K562 (cell line): ENCODE results near the gene HPSE2. TPM values are rescaled to one million over a fixed set of nuclear protein-coding genes. Genes with fewer than 3 reads are reported as not detected.

ENCODE experiments used
- ATAC-seq: fragments of 200-7000 bp; cut with Tn5 transposase; 3 replicates; pipeline ENCODE4 v1.9.1; 2020; ENCODE audit warnings: moderate library complexity
- BruUV-seq: library from RNA; stranded (reverse); fragments of 400-500 nt; replicated peaks from 2 replicates; lab custom pipeline; 2021; lab: Mats Ljungman, UMichigan
- CTCF ChIA-PET: fragments of 300-600 bp; formaldehyde crosslinking; extraction: SDS; loops from one replicate; lab custom pipeline; 2021; ENCODE audit warnings: low intra/inter-chr PET ratio; lab: Yijun Ruan, JAX
- POLR2A ChIA-PET: fragments of 300-600, 350-650 bp; sonication (Branson Sonifier 250); formaldehyde crosslinking; extraction: SDS; loops from one replicate; lab custom pipeline; 2021; ENCODE audit warnings: antibody characterized with exemption, inconsistent platforms; lab: Yijun Ruan, JAX
- DNase-seq, 4 experiments: peaks; one replicate each; pipeline versions ENCODE4 v3.0.0 to v3.0.0-alpha.2; 2011 to 2018; ENCODE audit warnings: low spot score in 3 of 4, mixed read lengths in 3 of 4; ENCODE audit errors: extremely low read depth in 1 of 4
- FAIRE-seq: peaks from 2 replicates; lab custom pipeline; 2011; peaks lifted over from hg19 to GRCh38; lab: Jason Lieb, UNC
- H2AFZ ChIP-seq: 2 replicates; pipeline ENCODE4 v1.6.0; 2011; ENCODE audit warnings: low read depth, low read length, control low read depth, inconsistent platforms
- H3K27ac ChIP-seq: fragments of 200-600 bp; 3 replicates; pipeline ENCODE4 v1.8.0; 2011; ENCODE audit warnings: low read depth, mild to moderate bottlenecking, control low read depth, inconsistent platforms, low read length, moderate library complexity, mixed read lengths; ENCODE audit errors: extremely low read depth
- H3K27me3 ChIP-seq, 2 experiments: fragments of 300-600 bp in 1 of 2; 2 replicates in 1 of 2; 3 replicates in 1 of 2; pipeline versions ENCODE4 v1.6.0 to v1.8.0; 2011; ENCODE audit warnings: inconsistent platforms in 2 of 2, low read length in 2 of 2, mild to moderate bottlenecking in 1 of 2, mixed read lengths in 1 of 2, moderate library complexity in 1 of 2; ENCODE audit not compliant: control insufficient read depth in 2 of 2, insufficient read depth in 2 of 2
- H3K36me3 ChIP-seq: fragments of 300-600 bp; 3 replicates; pipeline ENCODE4 v1.8.0; 2011; ENCODE audit warnings: mild to moderate bottlenecking, low read length, inconsistent platforms; ENCODE audit not compliant: control insufficient read depth, insufficient read depth
- H3K4me1 ChIP-seq, 2 experiments: fragments of 200-600 bp in 1 of 2; replicated peaks in 1 of 2; 2 replicates in 1 of 2; 3 replicates in 1 of 2; pipeline versions ENCODE4 v1.5.1 to v1.8.0; 2011; ENCODE audit warnings: inconsistent platforms in 2 of 2, low read length in 2 of 2, mild to moderate bottlenecking in 1 of 2, mixed read lengths in 1 of 2, moderate library complexity in 1 of 2; ENCODE audit not compliant: control insufficient read depth in 2 of 2, insufficient read depth in 2 of 2
- H3K4me2 ChIP-seq: 2 replicates; pipeline ENCODE4 v1.6.1; 2011; ENCODE audit warnings: low read length, control low read depth, inconsistent platforms, mixed read lengths; ENCODE audit not compliant: insufficient read depth
- H3K4me3 ChIP-seq: fragments of 200-600 bp; sonication (generic), shearing (Covaris generic); 2 replicates; pipeline ENCODE4 v1.5.1; 2016; ENCODE audit warnings: control low read depth, inconsistent platforms
- H3K79me2 ChIP-seq: fragments of 200-600 bp; 3 replicates; pipeline ENCODE4 v1.8.0; 2011; ENCODE audit warnings: low read length, inconsistent platforms; ENCODE audit not compliant: control insufficient read depth, insufficient read depth
- H3K9ac ChIP-seq, 2 experiments: 2 replicates each; pipeline versions ENCODE4 v1.6.0 to v1.6.1; 2011; ENCODE audit warnings: low read depth in 2 of 2, low read length in 2 of 2, control low read depth in 1 of 2, inconsistent platforms in 1 of 2, mild to moderate bottlenecking in 1 of 2, mixed read lengths in 1 of 2; ENCODE audit not compliant: insufficient read depth in 1 of 2
- H3K9me1 ChIP-seq: one replicate; pipeline ENCODE4 v1.6.0; 2011; ENCODE audit warnings: inconsistent platforms, mild to moderate bottlenecking, low read length, moderate library complexity; ENCODE audit not compliant: control insufficient read depth, insufficient read depth
- H3K9me3 ChIP-seq: replicated peaks from 2 replicates; pipeline ENCODE4 v1.5.1; 2011; ENCODE audit warnings: low read depth, low read length, inconsistent platforms; ENCODE audit not compliant: control insufficient read depth, insufficient read depth
- H4K20me1 ChIP-seq: replicated peaks from 2 replicates; pipeline ENCODE4 v1.6.1; 2011; ENCODE audit warnings: low read length, inconsistent platforms, mixed read lengths; ENCODE audit not compliant: control insufficient read depth, insufficient read depth
- ATF1 ChIP-seq, 2 experiments: fragments of 450-650 bp in 1 of 2; IDR thresholded peaks; 2 replicates each; pipeline ENCODE4 v1.6.1; 2016; ENCODE audit warnings: missing compliant biosample characterization in 1 of 2, missing genetic modification characterization in 1 of 2
- DPF2 ChIP-seq: fragments of 450-650 bp; IDR thresholded peaks from 2 replicates; pipeline ENCODE4 v1.6.1; 2016
- FOXP1 ChIP-seq: sonication (generic); formaldehyde crosslinking; IDR thresholded peaks from 2 replicates; pipeline ENCODE4 v1.8.0; 2022; ENCODE audit warnings: mild to moderate bottlenecking, missing genetic modification reagents
- HSF4 ChIP-seq: fragments of 250-450 bp; sonication (Bioruptor Pico); IDR thresholded peaks from 2 replicates; pipeline ENCODE4 v2.1.2; 2022; ENCODE audit warnings: mild to moderate bottlenecking, moderate library complexity, borderline replicate concordance
- KHSRP ChIP-seq: fragments of 450-650 bp; IDR thresholded peaks from 2 replicates; pipeline ENCODE4 v1.6.1; 2017
- NFRKB ChIP-seq: fragments of 450-650 bp; IDR thresholded peaks from 2 replicates; pipeline ENCODE4 v1.6.1; 2016; ENCODE audit warnings: low read depth
- NR2C1 ChIP-seq, 2 experiments: fragments of 450-650 bp; IDR thresholded peaks; 2 replicates each; pipeline ENCODE4 v1.6.1; 2017; ENCODE audit warnings: mild to moderate bottlenecking in 2 of 2, antibody characterized with exemption in 1 of 2, inconsistent platforms in 1 of 2, missing compliant biosample characterization in 1 of 2, missing genetic modification characterization in 1 of 2
- NR4A1 ChIP-seq, 2 experiments: fragments of 250-450 bp in 1 of 2; fragments of 450-650 bp in 1 of 2; sonication (Bioruptor Pico) in 1 of 2; IDR thresholded peaks; 2 replicates each; pipeline versions ENCODE4 v1.4.0 to v1.6.1; 2016 to 2020; ENCODE audit warnings: mild to moderate bottlenecking in 2 of 2, missing compliant biosample characterization in 1 of 2, missing genetic modification characterization in 1 of 2, moderate library complexity in 1 of 2
- YY1 ChIP-seq, 3 experiments: IDR thresholded peaks; 2 replicates each; pipeline ENCODE4 v1.6.1; 2011; ENCODE audit warnings: low read length in 2 of 3, mild to moderate bottlenecking in 2 of 3, moderate library complexity in 2 of 3, borderline replicate concordance in 1 of 3, control low read depth in 1 of 3, low read depth in 1 of 3; ENCODE audit not compliant: insufficient read depth in 3 of 3, insufficient replicate concordance in 2 of 3, control insufficient read depth in 1 of 3, insufficient read length in 1 of 3; ENCODE audit errors: extremely low read depth in 1 of 3
- WGBS: fragments of 100-300 bp; shearing (Covaris generic); methylation state at CpG from one replicate; pipeline ENCODE4 v1.1.6; 2016; ENCODE audit warnings: low coverage, mixed read lengths; ENCODE audit not compliant: insufficient coverage; ENCODE audit errors: missing lambda C conversion rate; 5-methylcytosine and 5-hydroxymethylcytosine counted together
- in situ Hi-C: fragments of 300-500 bp; cut with MboI; formaldehyde crosslinking; loops from 4 replicates; pipeline ENCODE4 v1.15.0; 2018; ENCODE audit warnings: inconsistent platforms, mixed read lengths
- intact Hi-C: fragments of 100-400 bp; cut with micrococcal nuclease; formaldehyde crosslinking; loops from 2 replicates; pipeline ENCODE4 v1.14.2; 2022
- polyA plus RNA-seq, 8 experiments: library from polyadenylated mRNA; depleted of rRNA in 4 of 8; stranded (reverse) in 5 of 8; unstranded in 3 of 8; fragments of >200 nt; fragmentation: Nextera tagmentation in 2 of 8; fragmentation: Illumina TruSeq in 1 of 8; extraction: Ambion mirVana in 2 of 8; extraction: Trizol in 1 of 8; gene quantifications; 2 replicates each; pipeline versions ENCODE4 v1.2.1 to v1.2.3, GENCODE V29; 2011 to 2014; ENCODE audit warnings: inconsistent platforms in 1 of 8, missing spikeins in 1 of 8
- total RNA-seq, 7 experiments: library from RNA; depleted of rRNA in 6 of 7; stranded (reverse); fragments of >200 nt in 6 of 7; fragmentation: Illumina TruSeq in 2 of 7; extraction: Trizol in 2 of 7; gene quantifications; 2 replicates each; pipeline versions ENCODE4 v1.2.1 to v1.2.3, GENCODE V29; 2011 to 2021; ENCODE audit warnings: low replicate concordance in 1 of 7
- TF ChIP-seq, protein P1 (sequence below): fragments of 250-450 bp; sonication (Bioruptor Pico); IDR thresholded peaks from 2 replicates; pipeline ENCODE4 v1.5.0; 2022; ENCODE audit warnings: mild to moderate bottlenecking
- TF ChIP-seq, protein P2 (sequence below): fragments of 450-650 bp; IDR thresholded peaks from 2 replicates; pipeline ENCODE4 v1.6.1; 2017; ENCODE audit warnings: antibody characterized with exemption, mild to moderate bottlenecking
- TF ChIP-seq, protein P3 (sequence below): fragments of 450-650 bp; IDR thresholded peaks from 2 replicates; pipeline ENCODE4 v1.6.1; 2016

HPSE2 gene
- total and polyA plus RNA-seq, 9 of the 15 experiments (the other 6 are each of a cell fraction or from before 2014, with no cell fraction given) = 0.03 to 0.10 (median 0.04) TPM; not detected in 2

GRCh38 chr10:98908868-98909267, 326.8 kb downstream of the HPSE2 start:
- no peaks in the 10 kb centered on the region for H3K27me3 ChIP-seq
- in situ Hi-C loops = no loop called here
- TF ChIP-seq, protein P1, sequence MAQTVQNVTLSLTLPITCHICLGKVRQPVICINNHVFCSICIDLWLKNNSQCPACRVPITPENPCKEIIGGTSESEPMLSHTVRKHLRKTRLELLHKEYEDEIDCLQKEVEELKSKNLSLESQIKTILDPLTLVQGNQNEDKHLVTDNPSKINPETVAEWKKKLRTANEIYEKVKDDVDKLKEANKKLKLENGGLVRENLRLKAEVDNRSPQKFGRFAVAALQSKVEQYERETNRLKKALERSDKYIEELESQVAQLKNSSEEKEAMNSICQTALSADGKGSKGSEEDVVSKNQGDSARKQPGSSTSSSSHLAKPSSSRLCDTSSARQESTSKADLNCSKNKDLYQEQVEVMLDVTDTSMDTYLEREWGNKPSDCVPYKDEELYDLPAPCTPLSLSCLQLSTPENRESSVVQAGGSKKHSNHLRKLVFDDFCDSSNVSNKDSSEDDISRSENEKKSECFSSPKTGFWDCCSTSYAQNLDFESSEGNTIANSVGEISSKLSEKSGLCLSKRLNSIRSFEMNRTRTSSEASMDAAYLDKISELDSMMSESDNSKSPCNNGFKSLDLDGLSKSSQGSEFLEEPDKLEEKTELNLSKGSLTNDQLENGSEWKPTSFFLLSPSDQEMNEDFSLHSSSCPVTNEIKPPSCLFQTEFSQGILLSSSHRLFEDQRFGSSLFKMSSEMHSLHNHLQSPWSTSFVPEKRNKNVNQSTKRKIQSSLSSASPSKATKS (CRISPR knock-in tag) = no peak
- no peak for TF ChIP-seq NR4A1 (CRISPR knock-in tag; IDR thresholded peaks at IDR 0.05)
- TF ChIP-seq NR4A1 (tag; IDR thresholded peaks at IDR 0.05) = no peak
- TF ChIP-seq, protein P2, sequence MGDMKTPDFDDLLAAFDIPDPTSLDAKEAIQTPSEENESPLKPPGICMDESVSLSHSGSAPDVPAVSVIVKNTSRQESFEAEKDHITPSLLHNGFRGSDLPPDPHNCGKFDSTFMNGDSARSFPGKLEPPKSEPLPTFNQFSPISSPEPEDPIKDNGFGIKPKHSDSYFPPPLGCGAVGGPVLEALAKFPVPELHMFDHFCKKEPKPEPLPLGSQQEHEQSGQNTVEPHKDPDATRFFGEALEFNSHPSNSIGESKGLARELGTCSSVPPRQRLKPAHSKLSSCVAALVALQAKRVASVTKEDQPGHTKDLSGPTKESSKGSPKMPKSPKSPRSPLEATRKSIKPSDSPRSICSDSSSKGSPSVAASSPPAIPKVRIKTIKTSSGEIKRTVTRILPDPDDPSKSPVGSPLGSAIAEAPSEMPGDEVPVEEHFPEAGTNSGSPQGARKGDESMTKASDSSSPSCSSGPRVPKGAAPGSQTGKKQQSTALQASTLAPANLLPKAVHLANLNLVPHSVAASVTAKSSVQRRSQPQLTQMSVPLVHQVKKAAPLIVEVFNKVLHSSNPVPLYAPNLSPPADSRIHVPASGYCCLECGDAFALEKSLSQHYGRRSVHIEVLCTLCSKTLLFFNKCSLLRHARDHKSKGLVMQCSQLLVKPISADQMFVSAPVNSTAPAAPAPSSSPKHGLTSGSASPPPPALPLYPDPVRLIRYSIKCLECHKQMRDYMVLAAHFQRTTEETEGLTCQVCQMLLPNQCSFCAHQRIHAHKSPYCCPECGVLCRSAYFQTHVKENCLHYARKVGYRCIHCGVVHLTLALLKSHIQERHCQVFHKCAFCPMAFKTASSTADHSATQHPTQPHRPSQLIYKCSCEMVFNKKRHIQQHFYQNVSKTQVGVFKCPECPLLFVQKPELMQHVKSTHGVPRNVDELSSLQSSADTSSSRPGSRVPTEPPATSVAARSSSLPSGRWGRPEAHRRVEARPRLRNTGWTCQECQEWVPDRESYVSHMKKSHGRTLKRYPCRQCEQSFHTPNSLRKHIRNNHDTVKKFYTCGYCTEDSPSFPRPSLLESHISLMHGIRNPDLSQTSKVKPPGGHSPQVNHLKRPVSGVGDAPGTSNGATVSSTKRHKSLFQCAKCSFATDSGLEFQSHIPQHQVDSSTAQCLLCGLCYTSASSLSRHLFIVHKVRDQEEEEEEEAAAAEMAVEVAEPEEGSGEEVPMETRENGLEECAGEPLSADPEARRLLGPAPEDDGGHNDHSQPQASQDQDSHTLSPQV = peak; percentile 79
- TF ChIP-seq HSF4 = 0 out of 2 replicates have a peak, but pooled peaks have one; percentile 22
- TF ChIP-seq FOXP1 = no peak
- TF ChIP-seq NFRKB = peak; percentile 60; the same call in 1 of the 2 replicates
- peak in 1 of 3 experiments; percentile 61 for TF ChIP-seq YY1 (IDR thresholded peaks at IDR 0.05; ENCODE audit: borderline replicate concordance in 1 of 3, control insufficient read depth in 1 of 3, extremely low read depth in 1 of 3, insufficient read depth in 3 of 3, insufficient read length in 1 of 3, insufficient replicate concordance in 2 of 3, low read depth in 1 of 3, low read length in 2 of 3)
- 0 out of 2 replicates have a peak, but pooled peaks have one; percentile 14 for TF ChIP-seq DPF2
- TF ChIP-seq ATF1 (CRISPR knock-in tag; IDR thresholded peaks at IDR 0.05) = no peak
- TF ChIP-seq ATF1 (tag; IDR thresholded peaks at IDR 0.05) = no peak
- TF ChIP-seq KHSRP = no peak
- TF ChIP-seq NR2C1 (IDR thresholded peaks at IDR 0.05) = no peak
- no peak for TF ChIP-seq NR2C1 (tag; IDR thresholded peaks at IDR 0.05)
- TF ChIP-seq, protein P3, sequence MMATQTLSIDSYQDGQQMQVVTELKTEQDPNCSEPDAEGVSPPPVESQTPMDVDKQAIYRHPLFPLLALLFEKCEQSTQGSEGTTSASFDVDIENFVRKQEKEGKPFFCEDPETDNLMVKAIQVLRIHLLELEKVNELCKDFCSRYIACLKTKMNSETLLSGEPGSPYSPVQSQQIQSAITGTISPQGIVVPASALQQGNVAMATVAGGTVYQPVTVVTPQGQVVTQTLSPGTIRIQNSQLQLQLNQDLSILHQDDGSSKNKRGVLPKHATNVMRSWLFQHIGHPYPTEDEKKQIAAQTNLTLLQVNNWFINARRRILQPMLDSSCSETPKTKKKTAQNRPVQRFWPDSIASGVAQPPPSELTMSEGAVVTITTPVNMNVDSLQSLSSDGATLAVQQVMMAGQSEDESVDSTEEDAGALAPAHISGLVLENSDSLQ = peak; percentile 73

More at GRCh38 chr10:98908868-98909267, 326.8 kb downstream of the HPSE2 start:
- no peak overlapping the region for H3K4me2 ChIP-seq
- no TSS peak for BruUV-seq
- peak overlapping the region; percentile 84 for H3K27ac ChIP-seq
- H3K79me2 ChIP-seq = no peaks in the 10 kb centered on the region
- peak in 1 of 4 experiments; percentile 37 for DNase-seq
- peak; percentile 24 for ATAC-seq
- H2AFZ ChIP-seq = peak overlapping the region; percentile 97
- peak overlapping the region in 1 of 2 experiments; percentile 38; a peak in 1 of 4 replicates for H3K9ac ChIP-seq
- no peaks in the 10 kb centered on the region for H4K20me1 ChIP-seq
- H3K9me1 ChIP-seq = no peaks in the 10 kb centered on the region
- peaks cover 17 to 28% of the 10 kb centered on the region in 2 experiments; a peak in 4 of 5 replicates for H3K4me1 ChIP-seq
- H3K4me3 ChIP-seq = no peak overlapping the region
- no peak for FAIRE-seq
- no peaks in the 10 kb centered on the region; the same call in 1 of the 2 replicates for H3K9me3 ChIP-seq
- intact Hi-C loops = no loop called here
- ChIA-PET CTCF (no interaction called here), POLR2A (interaction anchor here (1.2 kb wide), 1 partner anchor 16 kb away, joined by 3 read pairs; no protein-coding TSS in a partner anchor)
- 0% methylated on average over 1 of the region's 3 CpGs for WGBS
- no peaks in the 10 kb centered on the region; the same call in 2 of the 3 replicates for H3K36me3 ChIP-seq
